RCC 7860 (cell line): ENCODE measurements around the gene TAF7L.
A peak's percentile ranks its signal among the peaks of the same experiment; 100 is the strongest.

Experiments used
- DNase-seq: peaks from one replicate; pipeline ENCODE4 v3.0.0-alpha.2; 2015; ENCODE audit warnings: low spot score
- FAIRE-seq: peaks from 2 replicates; lab custom pipeline; 2012; peaks lifted over from hg19 to GRCh38; lab: Jason Lieb, UNC

The TAF7L gene

DNA sequence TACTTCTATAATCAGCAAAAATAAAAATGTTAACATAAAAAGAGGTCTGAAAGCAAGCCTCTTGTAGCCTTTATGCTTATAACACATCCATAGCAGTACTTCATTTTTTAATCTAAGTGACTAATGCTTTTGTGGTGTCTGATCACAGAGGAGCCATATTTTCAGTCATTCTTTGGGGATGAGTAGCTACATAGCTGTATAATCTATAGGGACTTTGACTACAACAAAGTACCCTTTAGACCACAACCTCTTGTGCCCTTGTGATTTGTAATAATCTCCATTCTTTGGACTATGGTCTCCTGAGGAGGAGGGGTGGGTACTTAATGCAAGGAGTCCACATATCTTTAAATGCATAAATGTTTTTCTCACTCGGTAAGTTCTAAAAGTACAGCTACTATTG is 62.0 kb downstream of the TAF7L start:
- DNase-seq (peak; percentile 45), FAIRE-seq (peak; percentile 80)

DNA sequence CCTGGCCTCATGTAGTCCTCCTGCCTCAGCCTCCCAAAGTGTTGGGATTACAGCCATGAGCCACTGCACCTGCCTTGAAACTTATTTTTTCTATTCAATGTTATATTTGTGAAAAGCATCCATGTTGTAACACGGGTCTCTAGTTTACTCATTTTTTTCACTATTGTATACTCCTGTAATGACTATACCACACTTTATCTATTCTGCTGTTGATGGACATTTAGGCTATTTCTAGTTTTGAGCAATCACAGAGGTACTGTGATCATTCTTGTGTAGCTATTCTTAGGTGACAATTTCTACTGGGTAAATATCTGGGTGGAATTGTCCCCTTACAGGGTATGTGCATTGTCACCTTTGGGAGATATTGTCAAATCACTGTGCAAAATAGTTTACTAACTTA is 67.9 kb downstream of the TAF7L start:
- DNase-seq = no peak
- no peak for FAIRE-seq

DNA sequence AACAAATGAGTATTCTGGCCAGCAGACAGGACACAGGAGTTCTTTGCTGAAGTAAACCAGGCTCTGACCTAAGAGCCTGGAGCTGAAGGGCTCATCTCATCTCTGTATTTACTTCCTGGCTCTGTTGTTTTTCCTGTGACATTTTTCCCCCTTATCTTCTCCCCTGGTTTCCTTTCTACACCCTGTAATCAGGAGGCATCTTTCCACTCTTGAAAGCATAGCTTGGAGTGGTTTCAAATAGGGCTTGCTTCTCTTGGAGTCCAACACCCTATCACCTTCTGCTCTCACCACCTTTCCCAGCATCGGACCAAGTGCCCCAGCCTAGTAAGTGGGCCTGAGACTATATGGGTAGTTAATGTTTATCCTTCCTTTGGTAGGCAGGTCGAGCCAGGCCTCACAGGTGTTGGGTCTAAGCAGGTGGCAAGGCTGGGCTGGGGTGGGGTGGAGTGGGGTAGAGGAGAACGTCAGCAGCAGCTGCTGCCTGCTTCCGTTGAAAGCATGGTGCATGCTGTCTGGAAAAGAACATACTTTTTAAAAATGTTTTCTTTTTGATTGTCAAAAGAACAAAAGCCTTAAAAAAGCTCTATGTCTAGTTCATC is 70.4 kb downstream of the TAF7L start:
- FAIRE-seq (no peak), DNase-seq (no peak)

DNA sequence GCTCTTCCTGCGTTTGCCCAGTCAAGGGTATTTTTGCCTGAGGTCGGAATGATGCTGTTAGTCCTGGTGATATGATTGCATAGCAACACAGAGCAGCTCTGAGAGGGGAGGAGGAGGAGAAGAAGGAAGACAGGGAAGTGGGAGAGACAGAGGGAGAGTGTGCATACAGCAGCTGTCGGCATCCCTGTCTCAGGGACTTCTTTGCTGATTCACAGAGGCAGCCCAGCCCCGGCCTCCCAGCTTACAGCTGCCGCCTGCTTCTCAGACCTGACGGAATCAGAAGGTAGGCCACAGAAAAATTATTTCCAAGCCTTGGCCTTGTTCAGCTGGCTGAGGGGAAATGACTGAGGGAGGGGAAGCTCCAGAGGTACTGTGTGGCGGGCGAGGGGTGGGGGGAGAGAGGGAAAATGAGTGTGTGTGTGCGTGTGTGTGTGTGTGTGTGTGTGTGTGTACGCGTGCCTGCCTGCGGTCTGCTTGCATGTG is 71.2 kb downstream of the TAF7L start:
- DNase-seq = no peak
- FAIRE-seq = no peak

DNA sequence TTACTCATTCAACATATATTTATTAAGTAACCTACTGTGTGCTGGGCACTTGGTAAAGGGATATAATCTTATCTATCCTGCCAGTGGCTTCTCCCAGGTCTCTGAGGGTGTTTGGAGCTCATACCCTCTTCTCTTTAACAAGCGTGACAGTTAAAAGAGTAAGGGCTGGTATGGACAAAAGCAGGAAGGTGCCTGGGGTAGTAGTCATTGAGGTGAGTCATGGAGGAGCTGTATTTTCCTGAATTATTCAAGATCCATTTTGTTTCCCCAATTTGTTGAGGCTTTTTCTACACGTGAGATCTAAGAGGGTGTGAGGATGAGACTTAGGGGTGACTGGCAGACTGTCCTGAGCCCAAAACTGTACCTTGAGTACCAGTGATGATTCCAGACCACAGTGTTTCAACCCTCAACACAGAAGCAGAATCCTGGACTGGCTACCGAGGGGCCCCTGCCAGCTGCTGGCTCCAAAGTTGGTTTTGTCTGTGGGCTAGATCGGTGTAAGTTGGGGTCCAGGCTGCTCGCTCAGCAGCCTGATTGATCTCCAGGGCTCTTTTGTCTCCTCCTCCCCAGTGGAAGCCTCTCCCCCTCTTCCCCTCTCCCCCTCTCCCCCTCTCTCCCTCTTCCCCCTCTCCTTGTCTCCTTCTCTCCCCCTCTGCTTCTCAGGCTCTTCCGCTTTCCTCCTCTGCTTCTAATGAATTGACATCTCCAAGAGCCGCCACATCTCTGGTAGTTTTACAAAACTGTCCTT is 71.8 kb downstream of the TAF7L start, which contains the start of gene DRP2:
DRP2 (plus strand) TSS at position 671 of the 748 bp plus-strand sequence. CDS start 11,862 bp downstream, outside the sequence.
- DNase-seq = no peak
- no peak for FAIRE-seq
